ENCODE data around the gene KIF1B.
A peak's percentile ranks its signal among the peaks of the same experiment; 100 is the strongest.

The KIF1B gene

DNA sequence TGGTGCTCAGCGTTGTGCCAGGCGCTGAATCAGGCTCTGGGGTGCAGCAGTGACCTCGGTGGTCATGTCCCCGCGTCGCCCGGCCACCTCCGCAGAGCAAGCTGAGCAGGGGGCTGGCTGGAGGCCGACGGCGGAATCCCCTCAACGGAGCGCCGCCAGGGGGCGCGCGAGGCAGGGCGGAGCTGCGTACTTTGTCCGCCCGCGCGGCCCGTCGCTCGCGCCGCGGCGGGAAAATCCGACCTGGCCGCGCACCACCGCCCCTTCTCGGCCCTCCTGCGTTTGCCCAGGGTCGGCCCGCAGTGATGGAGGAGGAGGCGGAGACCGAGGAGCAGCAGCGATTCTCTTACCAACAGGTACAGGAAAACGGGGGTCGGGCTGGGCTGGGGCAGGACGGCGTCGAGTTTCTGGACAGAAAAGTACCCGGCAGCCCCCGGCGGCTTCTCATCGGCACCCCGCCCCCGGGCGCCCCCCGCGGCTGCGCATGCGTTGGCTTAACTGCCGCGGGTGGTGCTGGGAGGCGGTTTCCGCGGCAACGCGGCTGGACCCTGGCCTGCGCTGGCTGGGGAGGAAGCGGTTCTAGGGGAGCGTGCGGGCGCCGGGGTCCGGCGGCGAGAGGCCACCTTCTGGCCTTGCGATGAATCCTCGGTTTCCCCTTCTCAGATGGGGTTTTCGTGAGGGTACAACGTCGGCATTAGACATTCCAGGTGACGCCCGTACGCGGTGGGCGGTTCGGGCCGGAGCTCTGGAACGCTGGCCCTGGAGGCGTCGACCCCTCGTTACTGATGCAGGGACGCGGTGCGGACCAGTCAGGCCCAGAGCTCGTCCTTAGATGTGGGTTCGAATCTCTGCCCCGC is 220.1 kb downstream of the KIF1B start, which contains the start of gene CENPS:
Gene CENPS (plus strand): TSS at position 218 of the 854 bp plus-strand sequence. CDS start 85 bp downstream, at position 303.
- peak; percentile 89 for DNase-seq (ENCODE audit: low read depth)

Data from EH (cell line).